OCI-LY1 (cell line): ENCODE measurements around the gene CLEC11A.

ENCODE experiments used
- H2AFZ ChIP-seq: fragments of 200-600 bp; sonication (generic), shearing (Covaris generic); 2 replicates; pipeline ENCODE4 v1.6.0; 2014; ENCODE audit warnings: antibody characterized with exemption, mild to moderate bottlenecking, low read length
- H3F3A ChIP-seq: fragments of 200-600 bp; sonication (generic), shearing (Covaris generic); 2 replicates; pipeline ENCODE4 v1.6.0; 2014; ENCODE audit warnings: mild to moderate bottlenecking, antibody characterized with exemption, low read length, moderate library complexity; ENCODE audit not compliant: insufficient read depth
- H3K27ac ChIP-seq: fragments of 200-600 bp; sonication (generic); 2 replicates; pipeline ENCODE4 v1.5.1; 2014; ENCODE audit warnings: low read length, mixed run types, mild to moderate bottlenecking, low read depth; ENCODE audit not compliant: poor library complexity, severe bottlenecking
- H3K27me3 ChIP-seq: fragments of 200-600 bp; sonication (generic); 2 replicates; pipeline ENCODE4 v1.6.0; 2014; ENCODE audit warnings: antibody characterized with exemption, mild to moderate bottlenecking, low read length, moderate library complexity; ENCODE audit not compliant: insufficient read depth
- H3K36me3 ChIP-seq: fragments of 200-600 bp; sonication (generic); 2 replicates; pipeline ENCODE4 v1.6.1; 2014; ENCODE audit warnings: mild to moderate bottlenecking, antibody characterized with exemption, low read length, moderate library complexity, mixed read lengths; ENCODE audit not compliant: insufficient read depth
- H3K4me1 ChIP-seq: fragments of 200-600 bp; sonication (generic); 2 replicates; pipeline ENCODE4 v1.5.1; 2014; ENCODE audit warnings: mild to moderate bottlenecking, low read length, moderate library complexity; ENCODE audit not compliant: insufficient read depth, severe bottlenecking
- H3K4me2 ChIP-seq: fragments of 200-600 bp; sonication (generic), shearing (Covaris generic); 2 replicates; pipeline ENCODE4 v1.6.1; 2014; ENCODE audit warnings: low read length
- H3K4me3 ChIP-seq: fragments of 200-600 bp; sonication (generic); 2 replicates; pipeline ENCODE4 v1.5.1; 2014; ENCODE audit warnings: low read length, low read depth, mild to moderate bottlenecking, mixed read lengths; ENCODE audit not compliant: poor library complexity, severe bottlenecking
- H3K79me2 ChIP-seq: fragments of 200-600 bp; shearing (Covaris generic); 2 replicates; pipeline ENCODE4 v1.6.1; 2016; ENCODE audit warnings: mixed run types, low read length, mixed read lengths; ENCODE audit not compliant: insufficient read depth
- H3K9ac ChIP-seq: fragments of 200-600 bp; sonication (generic), shearing (Covaris generic); 2 replicates; pipeline ENCODE4 v1.6.1; 2014; ENCODE audit warnings: mild to moderate bottlenecking, low read length, mixed read lengths
- H3K9me2 ChIP-seq: fragments of 200-600 bp; sonication (generic), shearing (Covaris generic); 2 replicates; pipeline ENCODE4 v1.6.1; 2014; ENCODE audit warnings: low read depth, mild to moderate bottlenecking, low read length, mixed read lengths
- H3K9me3 ChIP-seq: fragments of 200-600 bp; shearing (Covaris generic); 2 replicates; pipeline ENCODE4 v1.6.1; 2014; ENCODE audit warnings: low read length, mixed read lengths
- H4K20me1 ChIP-seq: fragments of 200-600 bp; sonication (generic), shearing (Covaris generic); 2 replicates; pipeline ENCODE4 v1.6.0; 2016; ENCODE audit warnings: mild to moderate bottlenecking, low read length; ENCODE audit not compliant: insufficient read depth
- EZH2 ChIP-seq: fragments of 200-600 bp; sonication (generic), shearing (Covaris generic); IDR thresholded peaks from 2 replicates; pipeline ENCODE4 v1.8.0; 2017; ENCODE audit warnings: borderline replicate concordance, mixed run types, mild to moderate bottlenecking, antibody characterized with exemption, low read length, moderate library complexity, mixed read lengths
- TF ChIP-seq, protein P1 (sequence below): fragments of 200-600 bp; sonication (generic), shearing (Covaris generic); IDR thresholded peaks from 2 replicates; pipeline ENCODE4 v1.5.1; 2017; ENCODE audit warnings: mild to moderate bottlenecking, antibody characterized with exemption, low read length, moderate library complexity, mixed read lengths

Gene CLEC11A

DNA sequence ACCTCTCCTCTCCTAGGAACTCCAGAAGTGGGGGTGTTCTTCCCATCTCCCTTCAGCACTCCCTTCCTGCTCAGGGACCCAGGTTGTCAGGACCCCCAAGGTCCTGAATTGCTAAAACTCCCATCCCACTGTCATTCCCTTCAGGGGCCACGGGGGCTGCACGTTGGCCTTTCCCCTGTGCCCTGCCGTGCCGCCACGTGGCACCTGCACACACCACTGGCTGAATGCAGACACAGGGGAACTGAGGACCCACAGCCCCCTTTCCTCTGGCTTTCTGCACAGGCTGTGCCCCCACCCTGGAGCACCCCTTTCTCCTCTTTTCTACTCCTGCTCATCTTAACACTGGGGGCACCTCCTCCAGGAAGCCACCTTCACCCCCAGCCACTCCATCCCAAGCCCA lies 12.6 kb upstream of the CLEC11A start:
- Histone ChIP-seq H3K36me3 (no peaks in the 10 kb centered on the region), H3K9ac (no peak overlapping the region), H4K20me1 (no peaks in the 10 kb centered on the region), H3K4me2 (no peak overlapping the region), H3K9me3 (no peaks in the 10 kb centered on the region), H3K4me1 (no peaks in the 10 kb centered on the region), H3K27me3 (no peaks in the 10 kb centered on the region; the same call in 1 of the 2 replicates), H2AFZ (no peak overlapping the region), H3K4me3 (no peak overlapping the region), H3F3A (no peaks in the 10 kb centered on the region), H3K27ac (no peak overlapping the region), H3K9me2 (no peaks in the 10 kb centered on the region), H3K79me2 (no peaks in the 10 kb centered on the region)
- TF ChIP-seq EZH2: no peak
- TF ChIP-seq, protein P1, sequence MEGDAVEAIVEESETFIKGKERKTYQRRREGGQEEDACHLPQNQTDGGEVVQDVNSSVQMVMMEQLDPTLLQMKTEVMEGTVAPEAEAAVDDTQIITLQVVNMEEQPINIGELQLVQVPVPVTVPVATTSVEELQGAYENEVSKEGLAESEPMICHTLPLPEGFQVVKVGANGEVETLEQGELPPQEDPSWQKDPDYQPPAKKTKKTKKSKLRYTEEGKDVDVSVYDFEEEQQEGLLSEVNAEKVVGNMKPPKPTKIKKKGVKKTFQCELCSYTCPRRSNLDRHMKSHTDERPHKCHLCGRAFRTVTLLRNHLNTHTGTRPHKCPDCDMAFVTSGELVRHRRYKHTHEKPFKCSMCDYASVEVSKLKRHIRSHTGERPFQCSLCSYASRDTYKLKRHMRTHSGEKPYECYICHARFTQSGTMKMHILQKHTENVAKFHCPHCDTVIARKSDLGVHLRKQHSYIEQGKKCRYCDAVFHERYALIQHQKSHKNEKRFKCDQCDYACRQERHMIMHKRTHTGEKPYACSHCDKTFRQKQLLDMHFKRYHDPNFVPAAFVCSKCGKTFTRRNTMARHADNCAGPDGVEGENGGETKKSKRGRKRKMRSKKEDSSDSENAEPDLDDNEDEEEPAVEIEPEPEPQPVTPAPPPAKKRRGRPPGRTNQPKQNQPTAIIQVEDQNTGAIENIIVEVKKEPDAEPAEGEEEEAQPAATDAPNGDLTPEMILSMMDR: no peak

DNA sequence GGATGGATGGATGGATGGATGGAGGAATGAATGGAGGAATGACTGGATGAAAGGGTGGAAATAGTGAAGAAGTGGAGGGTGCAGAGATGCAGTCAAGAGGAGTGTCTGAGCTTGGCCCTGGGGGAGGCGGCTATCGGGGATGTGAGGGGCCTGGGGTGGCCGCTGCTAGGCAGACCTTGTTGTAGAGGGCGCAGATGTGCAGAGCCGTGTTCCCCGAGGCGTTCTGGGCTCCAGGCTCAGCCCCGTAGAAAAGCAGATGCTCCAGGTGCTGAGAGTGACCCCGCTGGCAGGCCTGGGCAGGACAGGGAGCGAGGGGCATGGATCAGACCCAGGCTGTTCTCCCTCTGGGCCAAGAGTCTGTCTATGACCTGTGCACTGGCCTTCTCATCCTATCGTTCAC lies 12.0 kb upstream of the CLEC11A start:
- no peak for TF ChIP-seq EZH2
- Histone ChIP-seq H3K9ac (no peak overlapping the region), H3K4me2 (no peak overlapping the region)

DNA sequence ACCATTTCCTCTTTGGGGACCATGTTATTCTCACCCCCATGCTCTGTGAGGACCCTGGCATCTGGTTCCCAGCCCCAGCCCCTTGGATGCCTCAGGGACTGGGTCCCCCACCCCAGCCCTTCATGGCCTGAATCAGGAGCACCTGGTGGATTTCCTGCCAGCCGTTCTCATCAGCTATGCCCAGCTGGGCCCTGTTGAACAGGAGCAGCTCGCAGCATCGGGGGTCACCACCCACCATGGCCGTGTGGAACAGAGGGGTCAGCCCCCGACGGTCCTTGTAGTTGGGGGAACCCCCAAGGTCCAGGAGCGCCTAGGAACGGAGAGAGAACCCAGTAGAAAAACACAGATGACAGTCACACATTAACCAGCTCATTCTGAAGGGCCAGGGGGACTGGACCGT lies 11.4 kb upstream of the CLEC11A start:
- no peak overlapping the region for H3K4me3 ChIP-seq
- no peaks in the 10 kb centered on the region for H3K9me2 ChIP-seq
- H3K9me3 ChIP-seq: no peaks in the 10 kb centered on the region
- H3F3A ChIP-seq: no peaks in the 10 kb centered on the region
- no peaks in the 10 kb centered on the region; the same call in 1 of the 2 replicates for H3K27me3 ChIP-seq
- no peak overlapping the region for H3K9ac ChIP-seq
- no peaks in the 10 kb centered on the region for H3K4me1 ChIP-seq
- H2AFZ ChIP-seq: no peak overlapping the region
- no peaks in the 10 kb centered on the region for H4K20me1 ChIP-seq
- no peaks in the 10 kb centered on the region for H3K79me2 ChIP-seq
- H3K36me3 ChIP-seq: no peaks in the 10 kb centered on the region
- no peak overlapping the region for H3K27ac ChIP-seq
- H3K4me2 ChIP-seq: no peak overlapping the region
- TF ChIP-seq EZH2: no peak
- TF ChIP-seq, protein P1: no peak

More for the DNA sequence above, 12.0 kb upstream of the CLEC11A start:
- H3K4me3 ChIP-seq: no peak overlapping the region
- no peaks in the 10 kb centered on the region for H3F3A ChIP-seq
- no peaks in the 10 kb centered on the region for H3K36me3 ChIP-seq
- no peaks in the 10 kb centered on the region for H3K9me3 ChIP-seq
- no peak overlapping the region for H3K27ac ChIP-seq
- H2AFZ ChIP-seq: no peak overlapping the region
- no peaks in the 10 kb centered on the region; the same call in 1 of the 2 replicates for H3K27me3 ChIP-seq
- no peaks in the 10 kb centered on the region for H4K20me1 ChIP-seq
- no peaks in the 10 kb centered on the region for H3K79me2 ChIP-seq
- no peaks in the 10 kb centered on the region for H3K4me1 ChIP-seq
- H3K9me2 ChIP-seq: no peaks in the 10 kb centered on the region

DNA sequence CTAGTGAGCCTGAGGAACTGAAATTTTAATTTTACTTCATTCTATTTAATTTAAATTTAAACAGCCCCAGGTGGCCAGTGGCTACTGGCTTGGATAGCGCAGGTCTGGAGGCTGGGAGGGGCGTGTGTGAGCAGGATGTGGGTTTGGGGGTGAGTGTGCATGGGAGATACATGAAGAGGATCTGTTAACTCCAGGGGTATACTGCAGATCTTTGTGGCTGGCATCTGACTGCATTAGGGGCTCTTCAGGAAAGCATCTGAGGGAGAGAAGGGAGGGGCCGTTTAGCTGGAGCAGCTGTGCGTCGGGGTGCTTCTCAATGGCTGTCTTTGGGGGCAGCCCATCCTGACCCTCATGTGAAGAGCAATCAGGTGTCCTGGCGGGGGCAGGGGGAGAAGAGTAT lies 10.3 kb upstream of the CLEC11A start:
- TF ChIP-seq EZH2: no peak
- TF ChIP-seq, protein P1: no peak
- no peak overlapping the region for H3K27ac ChIP-seq
- no peaks in the 10 kb centered on the region for H3F3A ChIP-seq
- no peaks in the 10 kb centered on the region for H3K79me2 ChIP-seq
- H3K4me2 ChIP-seq: no peak overlapping the region
- no peaks in the 10 kb centered on the region; the same call in 1 of the 2 replicates for H3K27me3 ChIP-seq
- H4K20me1 ChIP-seq: no peaks in the 10 kb centered on the region
- no peak overlapping the region for H3K4me3 ChIP-seq
- no peaks in the 10 kb centered on the region for H3K9me2 ChIP-seq
- H2AFZ ChIP-seq: no peak overlapping the region
- no peaks in the 10 kb centered on the region for H3K9me3 ChIP-seq
- H3K36me3 ChIP-seq: no peaks in the 10 kb centered on the region
- H3K9ac ChIP-seq: no peak overlapping the region
- H3K4me1 ChIP-seq: no peaks in the 10 kb centered on the region
